GM19023 (cell line): ENCODE results near the gene TECRL.

Experiments used
- ATAC-seq: cut with Tn5 transposase; IDR thresholded peaks from one replicate; pipeline ENCODE4 v1.9.1; 2021; ENCODE audit warnings: mild to moderate bottlenecking, moderate library complexity; ENCODE audit not compliant: unreplicated experiment

Gene TECRL, protein sequence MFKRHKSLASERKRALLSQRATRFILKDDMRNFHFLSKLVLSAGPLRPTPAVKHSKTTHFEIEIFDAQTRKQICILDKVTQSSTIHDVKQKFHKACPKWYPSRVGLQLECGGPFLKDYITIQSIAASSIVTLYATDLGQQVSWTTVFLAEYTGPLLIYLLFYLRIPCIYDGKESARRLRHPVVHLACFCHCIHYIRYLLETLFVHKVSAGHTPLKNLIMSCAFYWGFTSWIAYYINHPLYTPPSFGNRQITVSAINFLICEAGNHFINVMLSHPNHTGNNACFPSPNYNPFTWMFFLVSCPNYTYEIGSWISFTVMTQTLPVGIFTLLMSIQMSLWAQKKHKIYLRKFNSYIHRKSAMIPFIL

DNA sequence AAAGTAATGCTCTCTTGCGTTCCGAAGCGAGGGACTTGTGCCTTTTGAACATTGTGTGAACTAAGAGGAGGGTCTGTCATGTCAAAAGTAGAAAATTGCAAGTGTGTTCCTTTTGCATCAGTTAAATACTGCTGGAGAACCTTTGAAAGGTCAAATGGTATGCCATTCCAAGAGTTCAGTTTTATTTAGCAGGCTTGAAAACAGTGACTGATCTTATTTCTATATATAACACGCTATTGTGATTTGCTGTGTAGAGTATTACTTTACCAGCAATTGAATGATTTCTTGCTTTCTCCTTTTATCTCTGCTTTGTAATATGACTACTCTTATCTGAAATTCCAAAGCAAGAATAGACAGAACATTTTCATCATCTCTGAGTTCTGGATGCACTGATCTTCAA, at the start of gene TECRL:
Gene TECRL (minus strand): TSS at position 151 of the 400 bp plus-strand sequence. CDS start 99 bp downstream, at position 52.
- ATAC-seq = no peak

DNA sequence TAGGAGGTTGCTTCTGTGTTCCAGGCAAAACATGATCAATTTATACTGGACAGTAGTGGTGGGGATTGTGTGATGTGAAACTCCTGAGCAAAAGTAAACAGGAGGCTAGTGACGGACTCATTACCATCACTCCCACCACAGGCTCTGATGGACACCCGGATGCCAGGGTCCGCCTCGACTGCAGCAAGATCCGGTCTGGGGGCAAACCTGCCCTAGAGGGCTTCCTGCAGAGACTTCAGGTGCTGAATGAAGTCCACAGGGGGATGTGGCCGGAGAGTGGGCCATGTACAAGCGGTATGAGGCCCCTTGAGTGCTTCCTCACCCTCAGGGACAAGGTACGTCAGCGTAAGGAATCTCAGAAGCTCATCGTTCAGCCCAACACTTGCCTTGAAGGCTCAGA, 23.4 kb upstream of the TECRL start:
- no peak for ATAC-seq

DNA sequence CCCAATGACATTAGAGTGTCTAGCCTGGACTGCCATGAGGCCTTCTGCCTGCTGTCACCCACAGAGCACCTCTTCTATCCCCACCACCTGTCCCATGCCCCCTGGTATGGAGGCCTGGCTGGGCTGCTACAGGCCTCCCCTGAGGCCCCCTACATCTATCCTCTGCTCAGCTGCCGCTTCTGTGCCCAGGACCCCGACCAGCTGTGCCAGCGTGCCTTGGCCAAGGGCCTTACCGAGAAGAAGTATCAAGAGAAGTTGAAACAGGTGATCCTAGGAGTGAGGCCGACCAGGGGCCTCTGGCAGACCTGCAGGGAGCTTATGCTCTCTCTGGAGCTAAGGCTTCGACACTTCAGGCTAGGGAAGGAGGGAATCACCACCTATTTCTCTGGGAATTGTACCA, 21.7 kb upstream of the TECRL start:
- ATAC-seq = no peak

DNA sequence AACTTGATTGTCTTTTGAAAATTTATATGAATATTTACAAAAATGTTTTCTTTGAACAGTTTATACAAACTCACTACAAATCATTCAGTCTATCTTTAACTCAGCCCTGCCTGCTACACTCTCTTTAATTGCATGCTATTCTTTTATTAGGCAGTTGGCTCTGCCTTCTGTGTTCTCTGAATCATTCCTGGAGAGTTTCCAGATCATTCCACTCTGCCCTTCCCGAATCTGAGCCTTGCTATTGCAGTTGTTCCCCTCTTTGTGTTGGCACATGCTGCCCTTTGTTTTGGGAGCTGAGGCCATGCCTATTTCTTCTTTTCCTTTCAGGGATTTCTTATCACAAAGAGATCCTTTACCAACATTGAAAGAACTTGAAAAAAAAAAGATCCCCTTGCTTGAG, 8.7 kb upstream of the TECRL start:
- no peak for ATAC-seq

DNA sequence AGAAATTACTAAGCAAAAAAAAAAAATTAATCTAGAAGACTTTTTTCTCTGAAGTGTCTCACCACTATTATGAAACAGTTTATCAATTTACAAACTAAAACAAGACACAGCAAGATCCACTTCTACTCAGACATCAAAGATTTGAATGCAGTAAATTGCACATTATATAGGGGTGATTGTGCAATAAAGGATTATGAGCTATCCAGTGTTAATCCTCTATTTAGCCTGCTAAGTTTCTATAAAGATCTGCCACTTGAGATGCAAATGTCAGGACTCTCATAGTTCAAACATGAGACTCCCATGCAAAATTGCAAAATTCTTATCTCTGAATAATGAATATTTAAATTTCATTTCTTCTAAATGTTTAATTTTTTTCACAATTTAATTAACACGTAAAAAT, 2.2 kb downstream of the TECRL start:
- no peak for ATAC-seq

DNA sequence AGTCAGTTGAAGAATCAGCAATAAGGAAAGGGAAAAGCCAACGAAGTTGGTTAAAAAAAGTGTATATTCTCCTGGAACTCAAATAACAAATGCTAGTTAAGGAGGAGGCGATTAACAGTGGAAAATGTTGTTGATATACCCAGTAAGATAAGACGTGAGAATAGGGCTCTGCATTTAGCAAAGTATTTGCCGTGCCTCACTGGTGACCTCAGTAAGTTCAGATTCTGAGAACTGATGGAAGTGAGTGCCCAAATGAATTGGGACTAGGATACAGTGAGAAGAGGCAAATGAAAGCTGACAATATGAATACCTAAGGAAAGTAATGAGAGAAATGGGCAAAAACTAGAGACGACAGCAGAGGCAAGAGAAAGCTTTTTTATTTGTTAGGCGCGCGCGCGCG, 3.5 kb downstream of the TECRL start:
- no peak for ATAC-seq

DNA sequence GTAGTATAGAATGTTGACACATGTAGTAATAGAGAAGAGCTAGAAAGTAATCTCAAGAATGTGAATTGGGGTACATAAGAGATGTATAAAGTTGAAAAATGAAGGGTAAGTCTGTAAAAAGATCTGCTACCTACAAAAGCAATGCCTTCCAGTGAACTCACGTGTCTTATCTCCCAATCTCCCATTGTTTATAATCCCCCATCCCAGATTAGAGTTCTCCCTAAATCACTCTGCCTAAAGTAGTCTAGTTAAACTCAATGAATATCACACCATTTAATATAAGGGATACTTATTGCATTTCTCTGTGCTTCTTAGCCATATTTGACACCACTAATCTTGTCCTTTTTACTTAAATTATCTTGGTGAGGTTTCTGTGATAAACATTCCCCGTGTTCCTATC, 6.6 kb downstream of the TECRL start:
- ATAC-seq = no peak

DNA sequence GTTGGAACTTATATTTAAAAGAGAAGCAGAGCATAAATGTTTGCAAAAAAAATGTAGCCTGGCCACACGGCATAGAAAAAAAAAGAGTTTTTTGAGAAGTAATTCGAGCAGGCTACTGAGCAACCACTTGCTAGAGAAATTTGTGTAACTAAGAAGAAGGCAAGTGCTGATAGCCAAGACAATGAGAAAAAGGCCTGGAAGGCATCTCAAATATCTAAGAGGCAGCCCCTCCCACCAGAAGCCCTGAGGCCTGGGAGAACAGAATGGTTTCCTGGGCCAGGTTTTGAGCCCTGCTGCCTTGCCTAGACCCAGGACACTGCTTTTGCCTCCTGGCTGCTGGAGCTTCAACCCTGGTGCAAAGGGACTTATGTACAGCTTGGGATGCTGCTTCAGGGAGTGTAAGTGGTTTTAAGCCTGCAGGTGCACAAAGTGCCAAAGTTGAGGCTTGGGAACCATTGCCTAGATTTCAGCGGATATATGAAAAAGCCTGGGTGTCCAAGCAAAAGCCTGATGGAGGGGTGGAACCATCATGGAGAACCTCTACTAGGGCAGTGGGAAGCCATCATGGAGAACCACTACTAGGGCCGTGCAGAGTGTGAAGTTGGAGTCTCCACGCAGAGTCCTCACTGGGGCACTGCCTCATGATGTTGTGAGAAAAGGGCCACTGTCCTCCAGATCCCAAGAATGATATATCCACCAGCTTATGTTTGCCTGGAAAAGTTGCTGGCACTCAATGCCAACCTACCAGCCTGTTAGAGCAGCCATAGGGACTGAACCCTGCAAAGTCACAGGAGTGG, 9.7 kb downstream of the TECRL start:
- ATAC-seq = no peak

DNA sequence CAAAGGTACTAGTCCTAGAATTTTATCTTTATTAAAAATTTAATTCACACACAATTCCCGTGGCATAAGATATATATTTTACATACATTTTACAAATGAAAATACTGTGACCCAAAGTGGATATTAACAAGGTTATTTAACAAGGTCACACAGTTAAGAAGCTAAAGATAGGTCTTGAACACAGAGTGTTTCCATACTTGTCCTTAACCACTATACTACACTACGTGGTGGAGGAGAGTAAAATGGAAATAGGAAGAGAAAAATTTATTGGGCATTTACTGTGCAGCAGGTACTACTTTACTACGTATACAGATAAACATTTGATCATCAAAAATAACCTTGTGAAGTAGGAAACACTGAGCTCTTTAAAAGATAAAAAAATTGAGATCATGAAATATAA, 14.8 kb downstream of the TECRL start:
- ATAC-seq = no peak

DNA sequence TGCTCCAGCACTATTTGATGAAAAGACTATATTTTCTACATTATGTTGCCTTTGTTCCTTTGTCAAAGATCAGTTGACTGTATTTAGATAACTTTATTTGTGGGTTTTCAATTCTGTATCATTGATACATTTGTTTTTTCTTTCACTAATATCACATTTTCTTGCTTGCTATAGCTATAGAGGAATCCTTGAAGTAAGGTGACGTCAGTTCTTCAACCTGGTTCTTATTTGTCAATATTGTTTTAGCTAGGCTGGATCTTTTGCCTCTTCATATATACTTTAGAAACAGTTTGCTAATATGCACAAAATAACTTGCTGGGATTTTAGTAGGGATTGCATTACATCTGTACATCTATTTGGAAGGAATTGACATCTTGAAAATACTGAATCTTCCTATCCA, 21.0 kb downstream of the TECRL start:
- ATAC-seq = no peak

DNA sequence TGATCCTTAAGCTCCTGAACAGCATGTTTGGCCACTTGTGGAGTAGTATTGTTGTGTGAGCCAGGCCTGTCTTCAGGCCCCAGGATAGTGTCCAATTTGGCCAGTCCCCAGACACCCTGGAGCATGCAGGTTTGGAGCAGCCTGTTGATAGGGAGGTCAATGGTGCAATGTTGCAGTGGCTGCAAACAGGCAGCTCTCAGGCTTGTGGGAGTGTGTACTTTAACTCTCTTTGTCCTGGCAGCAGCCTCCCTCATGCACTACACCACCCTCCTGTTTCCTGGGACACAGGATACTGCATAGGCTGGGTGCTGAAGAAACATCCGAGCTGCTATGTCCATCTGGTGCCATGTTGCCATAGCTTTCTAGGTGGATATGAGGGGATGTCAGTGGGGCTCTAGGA, 24.0 kb downstream of the TECRL start:
- no peak for ATAC-seq

DNA sequence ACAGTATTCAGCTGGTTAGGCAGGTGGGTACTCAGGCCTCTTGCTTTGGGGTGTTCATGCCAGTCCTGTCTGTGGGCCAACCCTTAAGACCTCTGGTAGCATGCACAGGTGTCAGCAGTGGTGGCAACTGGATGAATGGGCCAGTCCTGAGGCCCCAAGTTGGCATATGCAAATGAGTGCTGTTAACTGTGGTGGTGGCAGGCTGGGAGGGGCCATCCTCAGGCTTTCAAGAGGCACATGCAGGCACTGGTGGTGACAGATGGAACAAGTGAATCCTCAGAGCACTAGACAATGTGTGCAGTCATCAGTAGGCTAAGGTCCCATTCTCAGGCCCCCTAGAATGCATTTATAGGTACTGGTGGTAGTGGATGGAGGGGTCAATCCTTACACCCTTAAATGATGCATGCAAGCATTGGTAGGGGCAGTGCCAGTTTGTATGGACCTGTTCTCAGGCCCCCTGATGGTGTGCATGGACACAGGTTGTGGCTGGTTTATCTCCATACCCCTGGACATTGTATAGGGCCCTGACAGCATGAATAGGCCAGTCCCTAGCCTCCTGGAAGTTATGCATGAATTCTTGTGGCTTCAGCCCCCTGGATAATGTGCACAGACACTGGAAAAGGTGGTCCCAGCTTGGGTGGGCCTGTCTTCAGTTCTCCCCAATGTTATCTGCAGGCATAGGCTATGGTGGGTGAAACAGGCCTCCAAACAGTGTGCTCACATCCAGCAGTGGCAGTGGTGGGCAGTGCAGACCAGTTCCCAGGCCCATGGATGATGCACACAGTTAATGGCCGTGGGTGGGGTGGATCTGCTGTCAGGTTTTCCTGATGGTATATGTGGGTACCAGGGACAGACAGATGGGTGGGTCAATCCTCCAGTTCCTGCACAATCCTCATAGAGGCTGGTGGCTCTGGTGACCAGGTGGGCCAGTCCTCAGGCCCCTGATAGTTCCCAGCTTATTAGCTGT, 24.7 kb downstream of the TECRL start:
- no peak for ATAC-seq

DNA sequence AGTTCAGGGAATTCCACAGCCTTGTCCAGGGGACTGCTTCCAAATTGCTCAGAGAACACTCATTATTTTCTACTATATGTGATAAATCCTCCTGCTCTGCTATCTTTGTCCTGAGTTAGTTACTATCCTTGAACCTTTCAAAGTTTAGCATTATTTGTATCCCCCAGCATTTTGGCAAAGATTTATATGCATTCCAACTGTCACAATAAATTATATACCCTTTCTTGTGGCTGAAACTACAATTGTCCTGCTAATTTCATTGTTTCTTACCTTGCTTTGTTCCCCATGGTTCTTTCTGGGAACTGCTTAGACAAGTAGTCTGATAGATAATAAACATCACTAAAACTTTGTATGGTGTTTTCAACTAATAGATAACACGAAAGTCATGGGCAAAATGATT, 40.5 kb downstream of the TECRL start:
- ATAC-seq = no peak

DNA sequence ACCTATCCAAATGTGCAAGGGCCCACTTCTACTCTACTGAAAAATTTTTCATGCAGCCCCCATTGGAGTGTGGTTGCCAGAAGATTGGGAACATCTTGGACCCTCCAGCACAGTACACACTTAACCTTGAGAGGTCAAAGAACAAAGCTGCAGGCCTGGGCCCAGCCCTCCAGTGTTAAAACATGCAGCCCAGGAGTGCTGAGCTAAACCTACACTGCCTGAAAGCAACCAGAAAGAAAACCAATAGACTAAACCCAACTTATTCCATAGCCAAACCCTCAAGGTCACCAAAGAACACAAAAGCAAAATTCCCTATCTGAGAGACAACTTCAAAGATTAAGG, 47.9 kb downstream of the TECRL start:
- no peak for ATAC-seq

DNA sequence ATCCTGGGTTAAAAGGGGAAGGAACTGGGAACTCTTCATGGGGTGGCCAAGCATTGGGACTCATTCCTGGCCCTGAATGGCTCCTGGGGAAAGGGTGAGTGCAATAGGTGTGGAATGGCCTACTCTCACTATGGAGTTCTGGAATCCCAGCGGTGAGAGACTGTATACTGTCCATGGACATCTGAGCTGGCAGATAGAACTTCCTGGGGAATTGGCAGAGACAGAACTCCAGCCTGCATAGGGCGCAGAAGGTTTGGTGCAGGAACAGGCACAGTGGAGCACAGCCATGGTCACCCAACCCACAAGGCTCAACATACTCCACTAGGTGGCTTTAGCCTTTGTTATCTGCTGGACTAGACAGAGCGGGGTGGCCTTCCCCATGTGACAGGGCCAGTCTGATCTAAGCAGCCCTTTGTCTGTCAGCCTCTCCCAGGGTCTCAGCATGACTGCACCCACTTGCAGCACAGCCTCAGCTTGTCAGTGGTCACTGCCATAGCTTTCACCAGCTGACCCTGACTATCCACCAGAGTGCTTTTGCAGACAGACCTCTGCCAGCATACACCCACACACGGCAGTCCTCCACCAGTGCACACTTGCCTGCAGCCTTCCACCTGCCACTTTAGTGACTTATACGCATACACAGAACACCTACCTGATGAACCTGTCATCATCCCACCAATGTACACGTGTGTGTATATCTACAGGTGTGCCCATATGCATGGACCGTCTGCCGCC, 48.4 kb downstream of the TECRL start:
- ATAC-seq = no peak

DNA sequence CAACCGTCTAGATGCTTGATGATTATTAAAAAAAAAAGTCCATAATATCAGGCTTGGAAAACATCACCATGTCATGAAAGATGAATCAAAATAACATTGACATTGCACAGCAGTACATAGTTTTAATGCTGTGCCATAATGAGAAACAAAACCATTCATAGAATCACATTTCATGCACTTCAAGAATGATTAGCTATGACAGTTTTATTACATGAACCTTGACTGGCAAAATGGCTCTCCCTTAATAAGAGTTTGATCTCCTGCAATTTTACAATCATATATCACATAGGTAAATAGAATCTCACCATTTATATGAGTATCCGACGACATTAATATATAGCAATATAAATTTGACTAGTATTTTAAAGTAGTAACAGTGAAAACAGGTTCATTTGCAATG, 49.8 kb downstream of the TECRL start:
- no peak for ATAC-seq

DNA sequence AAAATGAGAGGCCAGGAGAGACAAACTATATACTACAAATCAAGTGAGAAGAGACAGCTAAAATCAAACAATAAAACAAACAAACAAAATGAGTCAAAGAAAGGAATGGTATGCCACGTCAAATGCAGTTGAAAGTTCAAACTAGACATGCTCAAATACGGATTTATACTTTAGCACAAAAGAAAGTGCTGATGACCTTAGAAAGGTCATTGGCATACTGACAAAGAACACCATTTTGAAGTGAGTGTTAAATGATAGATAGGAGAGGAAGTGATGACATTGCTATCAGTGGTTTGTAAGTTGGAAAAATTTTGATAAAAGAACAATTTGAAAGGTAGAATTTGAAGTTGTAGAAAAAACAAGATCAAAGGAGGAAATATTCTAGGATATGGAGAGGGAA, 55.3 kb downstream of the TECRL start:
- ATAC-seq = no peak

DNA sequence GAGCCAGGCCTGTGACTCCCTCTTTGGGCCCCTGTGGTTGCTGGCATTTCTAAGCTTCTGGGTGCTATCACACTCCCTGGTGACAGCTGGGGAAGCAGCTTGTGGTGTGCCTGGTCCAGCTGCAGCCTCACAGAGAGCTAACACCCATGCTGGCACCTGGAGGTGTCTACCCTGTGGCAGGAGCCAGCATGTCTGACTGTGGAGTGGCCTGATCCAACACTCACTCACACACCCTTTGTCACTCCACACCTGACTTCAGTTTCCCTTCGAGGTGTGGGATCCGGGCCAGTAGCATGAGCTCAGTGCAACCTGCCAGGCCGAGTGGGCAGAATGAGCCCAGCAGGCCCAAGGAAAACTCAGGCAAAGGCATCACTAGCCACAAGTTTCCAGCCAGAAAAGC, 67.5 kb downstream of the TECRL start:
- no peak for ATAC-seq

DNA sequence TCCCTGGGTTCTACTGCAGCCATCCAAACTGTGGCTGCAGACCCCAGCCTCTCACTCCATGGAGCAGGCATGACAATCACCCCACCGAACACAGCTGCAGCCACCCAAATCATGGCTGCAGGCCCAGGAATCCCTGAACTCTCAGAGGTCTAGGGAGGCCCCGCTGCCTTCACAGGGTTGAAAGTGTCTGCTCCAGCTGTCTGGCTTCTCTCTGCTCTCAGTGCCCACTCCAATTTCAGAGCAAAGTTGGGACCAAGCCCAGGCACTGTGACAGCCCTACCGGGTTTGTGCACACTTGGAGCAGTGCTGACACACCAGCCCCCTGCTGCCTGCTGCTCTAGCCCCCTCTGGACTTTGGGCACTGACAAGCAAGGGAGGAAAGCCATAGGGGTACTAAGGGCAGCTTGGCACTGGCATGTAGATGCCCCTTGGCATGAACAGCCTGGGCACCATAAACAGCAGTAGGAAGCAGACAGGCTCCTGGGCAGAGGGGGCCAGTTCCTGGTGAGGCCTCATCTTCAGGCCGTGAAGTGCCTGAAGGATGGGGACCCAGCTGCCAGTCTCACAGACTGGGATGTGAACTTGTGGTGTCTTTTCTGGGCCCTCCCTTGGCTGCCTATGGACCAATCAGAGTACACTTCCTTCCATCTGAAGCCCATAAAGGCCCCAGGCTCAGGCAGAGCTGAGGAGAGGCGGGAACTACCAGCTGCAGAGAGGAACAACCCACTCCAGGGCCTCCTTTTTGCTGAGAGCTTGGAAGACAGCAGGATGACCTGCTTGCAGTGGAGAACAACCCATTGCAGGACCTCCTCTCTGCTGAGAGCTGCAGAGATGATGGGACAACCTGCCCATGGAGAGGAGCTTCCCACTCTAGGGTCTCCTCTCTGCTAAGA, 68.8 kb downstream of the TECRL start:
- no peak for ATAC-seq

DNA sequence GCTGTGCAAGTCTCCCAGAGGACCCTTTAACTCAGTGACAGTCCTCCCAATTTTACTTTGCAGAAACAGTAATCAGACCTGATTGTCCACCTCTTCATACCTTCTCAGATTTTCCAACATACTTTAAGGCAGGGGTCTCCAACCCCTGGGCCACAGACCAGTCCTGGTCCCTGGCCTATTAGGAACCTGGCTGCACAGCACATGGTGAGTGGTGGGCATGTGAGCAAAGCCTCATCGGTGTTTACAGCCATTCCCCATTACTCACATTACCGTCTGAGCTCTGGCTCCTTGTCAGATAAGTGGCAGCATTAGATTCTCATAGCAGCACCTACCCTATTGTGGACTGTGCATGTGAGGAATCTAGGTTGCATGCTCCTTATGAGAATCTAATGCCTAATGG, 74.3 kb downstream of the TECRL start:
- ATAC-seq = no peak
